Lung (tissue), 12 donors: ENCODE measurements around the gene ZNF548. TPM values are rescaled to one million over a fixed set of nuclear protein-coding genes. Genes with fewer than 3 reads are reported as not detected.

ENCODE experiments used
- ATAC-seq: fragments of 200-7000 bp; cut with Tn5 transposase; one replicate; pipeline ENCODE4 v1.9.1; 2020; ENCODE audit warnings: moderate number of reproducible peaks; ENCODE audit not compliant: insufficient read depth, low FRiP score
- DNase-seq, 3 donors: peaks; one replicate each; pipeline ENCODE4 v3.0.0-alpha.2; 2013 to 2017
- H3K27ac ChIP-seq, 2 donors: one replicate each; pipeline ENCODE4 v1.5.1; 2013; ENCODE audit warnings: mild to moderate bottlenecking in 2 of 2, moderate library complexity in 2 of 2, control low read depth in 1 of 2, inconsistent platforms in 1 of 2, low read depth in 1 of 2, low read length in 1 of 2
- H3K27me3 ChIP-seq, 3 donors: one replicate each; pipeline ENCODE4 v1.5.1; 2013; ENCODE audit warnings: low read length in 2 of 3; ENCODE audit not compliant: control insufficient read depth in 3 of 3, insufficient read depth in 3 of 3
- H3K36me3 ChIP-seq, 4 donors: one replicate each; pipeline ENCODE4 v1.5.1; 2013; ENCODE audit warnings: low read length in 4 of 4, mild to moderate bottlenecking in 1 of 4, moderate library complexity in 1 of 4; ENCODE audit not compliant: control insufficient read depth in 4 of 4, insufficient read depth in 4 of 4
- H3K4me1 ChIP-seq, 5 donors: one replicate each; pipeline ENCODE4 v1.5.1; 2013; ENCODE audit warnings: low read length in 5 of 5, mild to moderate bottlenecking in 2 of 5, moderate library complexity in 1 of 5; ENCODE audit not compliant: control insufficient read depth in 5 of 5, insufficient read depth in 5 of 5
- H3K4me3 ChIP-seq: one replicate; pipeline ENCODE4 v1.5.1; 2013; ENCODE audit warnings: mild to moderate bottlenecking, control low read depth, moderate library complexity
- H3K9ac ChIP-seq, 2 donors: one replicate each; pipeline ENCODE4 v1.5.1; 2013; ENCODE audit warnings: low read length in 2 of 2, control low read depth in 1 of 2; ENCODE audit not compliant: insufficient read depth in 1 of 2
- H3K9me3 ChIP-seq, 4 donors: one replicate each; pipeline ENCODE4 v1.5.1; 2013; ENCODE audit warnings: low read length in 3 of 4, mild to moderate bottlenecking in 1 of 4, moderate library complexity in 1 of 4; ENCODE audit not compliant: control insufficient read depth in 4 of 4, insufficient read depth in 3 of 4
- CTCF ChIP-seq: IDR thresholded peaks from 2 replicates; pipeline ENCODE4 v1.5.1; 2012; ENCODE audit warnings: mild to moderate bottlenecking; ENCODE audit errors: control extremely low read depth, extremely low read depth
- WGBS, 2 donors: extraction: QIAGEN DNeasy Blood & Tissue Kit; methylation state at CpG; one replicate each; pipeline ENCODE4 v1.1.7; 2013; 5-methylcytosine and 5-hydroxymethylcytosine counted together
- polyA plus RNA-seq, 2 donors: library from polyadenylated mRNA; stranded (reverse); fragments of 200-250 nt; gene quantifications; one replicate each; pipeline ENCODE4 v1.2.1, GENCODE V29; 2013
- total RNA-seq, 2 donors: library from RNA; depleted of rRNA in 1 of 2; stranded (reverse); fragments of >200 nt in 1 of 2; gene quantifications; one replicate each; pipeline ENCODE4 v1.2.1, GENCODE V29; 2014 to 2021
- donor health status: control.
- donor health status: control.
- donor health status: Bipolar disorder and iron deficiency.
- donor health status: healthy.
- donor health status: DM: yes; HTN: yes; CAD: no.

The ZNF548 gene
- total and polyA plus RNA-seq, 4 donors: 5.6 to 35.7 (median 10.9) TPM

GRCh38 chr19:57380923-57381322, 8.7 kb upstream of the ZNF548 start:
- no peak for TF ChIP-seq CTCF
- H3K36me3 ChIP-seq: peaks cover 13 to 19% (median 16%) of the 10 kb centered on the region in 4 donors
- H3K9ac ChIP-seq: no peak overlapping the region
- no peak for DNase-seq
- peaks cover 6 to 19% (median 8%) of the 10 kb centered on the region in 4 donors for H3K9me3 ChIP-seq
- ATAC-seq: no peak
- no peak overlapping the region for H3K4me3 ChIP-seq
- no peak overlapping the region for H3K27ac ChIP-seq
- no peaks in the 10 kb centered on the region for H3K27me3 ChIP-seq
- H3K4me1 ChIP-seq: no peaks in the 10 kb centered on the region

DNA sequence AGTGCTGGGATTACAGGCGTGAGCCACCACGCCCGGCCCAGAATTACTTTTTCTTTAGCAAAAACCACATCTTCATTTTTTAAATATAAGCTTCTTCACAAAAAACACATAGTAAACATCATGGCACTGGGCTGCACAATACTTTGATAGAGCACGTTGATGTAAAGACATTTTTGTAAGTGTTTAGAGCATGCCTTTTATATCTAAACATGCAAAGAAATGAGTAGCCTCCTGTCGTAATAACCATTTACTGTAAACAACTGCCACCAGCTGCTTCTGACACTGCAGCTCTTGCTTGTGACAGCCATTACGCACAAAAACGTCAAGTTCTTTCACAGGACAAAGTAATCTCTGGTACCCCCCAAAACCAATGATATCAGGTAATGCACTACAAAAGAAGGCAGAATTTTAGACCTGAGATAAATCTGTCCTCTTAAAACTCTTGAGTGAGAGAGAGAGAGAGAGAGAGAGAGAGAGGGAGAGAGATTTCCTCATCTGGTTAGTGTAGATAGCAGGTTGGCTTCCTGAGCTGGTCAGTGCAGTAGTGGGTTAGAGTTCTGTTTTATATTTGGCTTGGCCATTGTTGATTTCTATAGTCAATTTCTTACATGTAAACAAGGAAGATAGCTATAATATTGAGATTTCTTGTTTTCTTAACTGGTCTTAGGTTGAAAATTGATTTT, 6.7 kb upstream of the ZNF548 start:
- DNase-seq: peak in 1 of 3 donors; percentile 15
- Histone ChIP-seq H3K4me3 (no peak overlapping the region), H3K9me3 (peaks cover 0 to 8% (median 1%) of the 10 kb centered on the region in 4 donors), H3K9ac (no peak overlapping the region), H3K27me3 (no peaks in the 10 kb centered on the region), H3K27ac (no peak overlapping the region), H3K36me3 (peaks cover 3 to 6% (median 5%) of the 10 kb centered on the region in 4 donors), H3K4me1 (no peaks in the 10 kb centered on the region)
- WGBS, 2 donors: 78 to 80% methylated on average over 7 of the region's 7 CpGs
- no peak for ATAC-seq
- no peak for TF ChIP-seq CTCF

DNA sequence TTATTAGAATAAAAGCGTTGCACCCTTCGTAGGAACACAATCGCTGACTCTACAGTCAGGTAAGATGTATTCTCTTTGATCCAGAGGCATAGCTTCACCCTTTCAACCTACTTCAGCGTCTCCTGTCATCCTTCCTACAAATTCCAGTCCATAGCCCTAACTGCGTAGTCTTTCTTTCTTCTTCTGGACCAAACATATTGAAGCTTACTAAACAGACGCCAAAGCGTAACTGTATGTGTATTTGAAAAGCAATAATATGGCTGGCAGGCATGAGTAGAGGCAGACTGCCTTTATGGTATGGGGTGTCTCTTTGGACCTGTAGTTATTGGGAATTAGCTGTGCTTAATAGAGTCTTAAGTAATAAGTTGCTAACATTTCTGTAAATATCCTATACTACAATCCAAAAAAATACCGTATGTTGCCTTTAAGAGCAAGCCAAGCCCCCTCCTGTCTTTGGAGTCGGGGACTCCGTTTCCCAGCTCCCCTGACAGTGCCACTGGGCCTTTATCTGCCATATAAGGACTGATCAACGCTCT, 392 bp upstream of the ZNF548 start:
- ATAC-seq: no peak
- H3K4me3 ChIP-seq: peak overlapping the region; percentile 3
- peaks cover 2 to 18% (median 8%) of the 10 kb centered on the region in 5 donors for H3K4me1 ChIP-seq
- DNase-seq: no peak
- peaks cover 2 to 9% (median 3%) of the 10 kb centered on the region in 4 donors for H3K36me3 ChIP-seq
- 60 to 61% methylated on average over 11 of the region's 11 CpGs for WGBS, 2 donors
- H3K27ac ChIP-seq: peak overlapping the region; percentile 90 to 97
- no peaks in the 10 kb centered on the region for H3K27me3 ChIP-seq
- peaks cover 0 to 7% (median 0%) of the 10 kb centered on the region in 4 donors for H3K9me3 ChIP-seq
- TF ChIP-seq CTCF: no peak
- H3K9ac ChIP-seq: peak overlapping the region; percentile 94 to 97
